ENCODE data around the gene CMTM2. TPM values are rescaled to one million over a fixed set of nuclear protein-coding genes. Genes with fewer than 3 reads are reported as not detected.

The CMTM2 gene
- total and polyA plus RNA-seq, 2 donors (not counting 1 experiment from before 2014, with no cell fraction given), result not detected

GRCh38 chr16:66608241-66609138 lies 29.2 kb downstream of the CMTM2 start:
- intact Hi-C loops (cut with micrococcal nuclease), result loop anchor here (1.0 to 5.0 kb wide), 6 partner anchors 43 to 264 kb away; partner anchors contain the start of genes CMTM4 and DYNC1LI2
- H3K4me1 ChIP-seq (ENCODE audit: control insufficient read depth in 2 of 2, insufficient read depth in 2 of 2, low read length in 2 of 2), result peaks cover 39 to 44% of the 10 kb centered on the region in 2 donors
- DNase-seq, result peak; percentile 74
- H3K27me3 Mint-ChIP-seq, result peaks cover 21% of the 10 kb centered on the region
- H3K4me3 Mint-ChIP-seq, result no peak overlapping the region
- H3K4me1 Mint-ChIP-seq, result peaks cover 33% of the 10 kb centered on the region
- no peaks in the 10 kb centered on the region for H3K9me3 ChIP-seq (ENCODE audit: control extremely low read depth in 1 of 3, control insufficient read depth in 2 of 3, insufficient read depth in 1 of 3, low read length in 2 of 3)
- H2AFZ ChIP-seq (ENCODE audit: insufficient read depth, low read depth, low read length, poor library complexity, severe bottlenecking), result no peak overlapping the region
- ChIA-PET POLR2A (interaction anchor here (0.6 to 1.2 kb wide), 3 partner anchors 56 to 93 kb away, joined by 3 to 11 read pairs (median 3); partner anchors contain the start of gene CKLF), CTCF (interaction anchor here (0.8 to 3.3 kb wide), 28 partner anchors 9 to 260 kb away, joined by 3 to 25 read pairs (median 5); partner anchors contain the start of genes CKLF and CMTM2)
- H3K27ac ChIP-seq (ENCODE audit: low read length in 2 of 2), result no peak overlapping the region
- H3K4me3 ChIP-seq (ENCODE audit: control extremely low read depth in 1 of 5, extremely low read depth in 1 of 5, insufficient read depth in 1 of 5, low read depth in 2 of 5, low read length in 4 of 5), result no peak overlapping the region
- H3K27ac Mint-ChIP-seq, result no peak overlapping the region
- H3K79me2 ChIP-seq (ENCODE audit: control insufficient read depth, insufficient read depth, low read length), result no peaks in the 10 kb centered on the region
- WGBS (ENCODE audit: insufficient coverage), result 46% methylated on average over 16 of the region's 17 CpGs
- peaks cover 36% of the 10 kb centered on the region for H4K20me1 ChIP-seq (ENCODE audit: control insufficient read depth, insufficient read depth, low read length, poor library complexity, severe bottlenecking)
- H3K9ac ChIP-seq (ENCODE audit: low read length), result no peak overlapping the region
- H3K36me3 ChIP-seq (replicated peaks in 1 of 2; ENCODE audit: control extremely low read depth in 1 of 2, control insufficient read depth in 1 of 2, extremely low read depth in 1 of 2, insufficient read depth in 2 of 2, low read length in 1 of 2), result peaks cover 0 to 4% of the 10 kb centered on the region in 2 experiments
- TF ChIP-seq EZH2 (IDR thresholded peaks at IDR 0.05; ENCODE audit: borderline replicate concordance, insufficient read depth, low read depth, low read length, poor library complexity, severe bottlenecking), result no peak
- peak; percentile 79 for TF ChIP-seq CTCF (IDR thresholded peaks at IDR 0.05)
- no peaks in the 10 kb centered on the region for H3K9me3 Mint-ChIP-seq (ENCODE audit: insufficient read depth)
- H3K27me3 ChIP-seq (replicated peaks in 1 of 4; ENCODE audit: control extremely low read depth in 1 of 4, control insufficient read depth in 3 of 4, insufficient read depth in 4 of 4, low read length in 3 of 4), result peaks cover 0 to 33% (median 11%) of the 10 kb centered on the region in 4 experiments
- ATAC-seq (ENCODE audit: low read depth), result peak; percentile 16
- peak overlapping the region; percentile 28 for H3K4me2 ChIP-seq (replicated peaks; ENCODE audit: low read depth, low read length, poor library complexity, severe bottlenecking)

All from B cell (primary cell).